ENCODE results near the gene TSPO2.
"Not testable (repeated sequence)": the region's sequence is repeated elsewhere in the genome, so short reads cannot be mapped to it uniquely, and the experiment has no call there.

TSPO2 gene

DNA sequence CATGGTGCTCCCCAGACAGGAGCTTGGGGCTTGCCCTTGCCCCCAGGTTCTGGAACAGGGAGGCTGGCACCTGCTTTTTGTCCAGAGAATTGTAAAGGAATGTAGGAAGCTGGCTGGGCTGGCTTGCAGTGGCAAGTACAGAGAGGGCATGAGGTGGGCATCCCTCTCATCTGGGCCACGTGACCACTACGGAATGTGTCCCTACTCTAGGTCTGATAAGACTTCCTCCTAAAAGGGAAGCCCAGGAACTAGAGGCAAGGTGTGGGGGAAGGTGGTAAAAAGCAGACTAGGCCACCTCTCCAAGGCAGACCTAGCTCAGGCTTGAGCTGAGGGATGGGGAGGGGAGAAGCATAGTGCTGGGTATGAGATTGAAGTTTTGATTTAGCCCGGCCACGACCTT is 42.0 kb upstream of the TSPO2 start:
- no peaks in the 10 kb centered on the region for H3F3A ChIP-seq (ENCODE audit: control insufficient read depth, insufficient read depth)
- H3K27me3 ChIP-seq (ENCODE audit: control insufficient read depth, low read length) = peaks cover 12% of the 10 kb centered on the region
- H3K4me2 ChIP-seq (ENCODE audit: low read length) = no peak overlapping the region
- H3K79me2 ChIP-seq (ENCODE audit: control insufficient read depth, low read length) = no peaks in the 10 kb centered on the region
- no peaks in the 10 kb centered on the region for H4K20me1 ChIP-seq (ENCODE audit: control insufficient read depth, insufficient read depth, low read depth, low read length)
- no peak for TF ChIP-seq EZH2phosphoT487 (IDR thresholded peaks at IDR 0.05; ENCODE audit: borderline replicate concordance, low read length)
- no peak for TF ChIP-seq CTCF (IDR thresholded peaks at IDR 0.05; ENCODE audit: low read depth, low read length, poor library complexity, severe bottlenecking)
- no peak overlapping the region for H3K27ac ChIP-seq (ENCODE audit: low read depth, low read length)
- no peaks in the 10 kb centered on the region for H3K4me1 ChIP-seq (ENCODE audit: control insufficient read depth, low read length)
- H3K9me2 ChIP-seq (replicated peaks; ENCODE audit: control insufficient read depth, low read length) = no peaks in the 10 kb centered on the region
- H3K9me3 ChIP-seq (ENCODE audit: control insufficient read depth, insufficient read depth, low read length) = no peaks in the 10 kb centered on the region
- no peaks in the 10 kb centered on the region for H3K36me3 ChIP-seq (ENCODE audit: control insufficient read depth, low read length)
- no peak overlapping the region for H3K4me3 ChIP-seq (ENCODE audit: low read length)

- Histone ChIP-seq H3K9me3 (ENCODE audit: control insufficient read depth, insufficient read depth, low read length) (no peaks in the 10 kb centered on the region), H3K4me1 (ENCODE audit: control insufficient read depth, low read length) (no peaks in the 10 kb centered on the region), H3K9me2 (replicated peaks; ENCODE audit: control insufficient read depth, low read length) (no peaks in the 10 kb centered on the region), H3K79me2 (ENCODE audit: control insufficient read depth, low read length) (no peaks in the 10 kb centered on the region), H3K27me3 (ENCODE audit: control insufficient read depth, low read length) (peaks cover 20% of the 10 kb centered on the region), H3K4me3 (ENCODE audit: low read length) (no peak overlapping the region), H3F3A (ENCODE audit: control insufficient read depth, insufficient read depth) (no peaks in the 10 kb centered on the region), H3K4me2 (ENCODE audit: low read length) (no peak overlapping the region), H3K27ac (ENCODE audit: low read depth, low read length) (no peak overlapping the region), H3K36me3 (ENCODE audit: control insufficient read depth, low read length) (no peaks in the 10 kb centered on the region), H4K20me1 (ENCODE audit: control insufficient read depth, insufficient read depth, low read depth, low read length) (no peaks in the 10 kb centered on the region)
- no peak for TF ChIP-seq CTCF (IDR thresholded peaks at IDR 0.05; ENCODE audit: low read depth, low read length, poor library complexity, severe bottlenecking)
- TF ChIP-seq EZH2phosphoT487 (IDR thresholded peaks at IDR 0.05; ENCODE audit: borderline replicate concordance, low read length) = no peak
Observed at GRCh38 chr6:41002168-41002567, 40.1 kb upstream of the TSPO2 start.

DNA sequence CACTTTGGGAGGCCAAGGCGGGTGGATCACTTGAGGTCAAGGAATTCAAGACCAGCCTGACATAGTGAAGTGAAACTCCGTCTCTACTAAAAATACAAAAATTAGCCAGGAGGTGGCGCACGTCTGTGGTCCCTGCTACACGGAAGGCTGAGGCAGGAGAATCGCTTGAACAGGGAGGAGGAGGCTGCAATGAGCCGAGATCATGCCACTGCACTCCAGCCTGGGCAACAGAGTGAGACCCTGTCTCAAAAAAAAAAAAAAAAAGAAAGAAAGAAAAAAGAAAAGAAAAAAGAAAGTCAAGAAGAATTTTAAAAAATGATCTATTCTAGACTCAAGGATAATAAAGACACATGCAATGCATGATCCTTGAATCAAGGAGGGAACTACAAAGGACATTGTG is 36.0 kb upstream of the TSPO2 start:
- not testable (repeated sequence) for H3K27ac ChIP-seq (ENCODE audit: low read depth, low read length); H4K20me1 ChIP-seq (ENCODE audit: control insufficient read depth, insufficient read depth, low read depth, low read length); H3K4me3 ChIP-seq (ENCODE audit: low read length); H3K36me3 ChIP-seq (ENCODE audit: control insufficient read depth, low read length); H3K79me2 ChIP-seq (ENCODE audit: control insufficient read depth, low read length); H3K4me2 ChIP-seq (ENCODE audit: low read length); H3K4me1 ChIP-seq (ENCODE audit: control insufficient read depth, low read length); H3K9me3 ChIP-seq (ENCODE audit: control insufficient read depth, insufficient read depth, low read length); H3K9me2 ChIP-seq (replicated peaks; ENCODE audit: control insufficient read depth, low read length); H3F3A ChIP-seq (ENCODE audit: control insufficient read depth, insufficient read depth)
- H3K27me3 ChIP-seq (ENCODE audit: control insufficient read depth, low read length) = peaks cover 38% of the 10 kb centered on the region
- TF ChIP-seq CTCF (IDR thresholded peaks at IDR 0.05; ENCODE audit: low read depth, low read length, poor library complexity, severe bottlenecking) = peak; percentile 54

DNA sequence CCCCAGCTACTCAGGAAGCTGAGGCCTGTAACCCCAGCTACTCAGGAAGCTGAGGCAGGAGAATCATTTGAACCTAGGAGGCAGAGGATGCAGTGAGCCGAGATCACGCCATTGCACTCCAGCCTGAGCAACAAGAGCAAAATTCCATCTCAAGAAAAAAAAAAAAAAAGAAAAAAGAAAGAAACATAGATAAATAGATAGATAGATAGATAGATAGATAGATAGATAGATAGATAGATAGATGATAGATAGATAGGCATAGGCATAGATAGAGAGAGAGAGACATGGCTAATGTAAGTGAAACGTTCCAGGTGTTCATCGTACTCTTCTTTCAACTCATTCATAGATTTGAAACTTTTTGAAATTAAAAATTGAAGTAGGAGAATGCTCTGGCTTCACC is 35.3 kb upstream of the TSPO2 start:
- not testable (repeated sequence) for H3K79me2 ChIP-seq (ENCODE audit: control insufficient read depth, low read length); H4K20me1 ChIP-seq (ENCODE audit: control insufficient read depth, insufficient read depth, low read depth, low read length); H3K36me3 ChIP-seq (ENCODE audit: control insufficient read depth, low read length); H3K9me3 ChIP-seq (ENCODE audit: control insufficient read depth, insufficient read depth, low read length); H3F3A ChIP-seq (ENCODE audit: control insufficient read depth, insufficient read depth); H3K4me3 ChIP-seq (ENCODE audit: low read length); H3K27ac ChIP-seq (ENCODE audit: low read depth, low read length); H3K4me2 ChIP-seq (ENCODE audit: low read length); H3K4me1 ChIP-seq (ENCODE audit: control insufficient read depth, low read length); H3K9me2 ChIP-seq (replicated peaks; ENCODE audit: control insufficient read depth, low read length)
- H3K27me3 ChIP-seq (ENCODE audit: control insufficient read depth, low read length) = peaks cover 38% of the 10 kb centered on the region

Measured in DOHH2 (cell line).